ENCODE measurements around the gene BCOR. TPM values are rescaled to one million over a fixed set of nuclear protein-coding genes. Genes with fewer than 3 reads are reported as not detected.

BCOR gene
- total and polyA plus RNA-seq, 4 donors, result 5.6 to 23.0 (median 11.0) TPM

DNA sequence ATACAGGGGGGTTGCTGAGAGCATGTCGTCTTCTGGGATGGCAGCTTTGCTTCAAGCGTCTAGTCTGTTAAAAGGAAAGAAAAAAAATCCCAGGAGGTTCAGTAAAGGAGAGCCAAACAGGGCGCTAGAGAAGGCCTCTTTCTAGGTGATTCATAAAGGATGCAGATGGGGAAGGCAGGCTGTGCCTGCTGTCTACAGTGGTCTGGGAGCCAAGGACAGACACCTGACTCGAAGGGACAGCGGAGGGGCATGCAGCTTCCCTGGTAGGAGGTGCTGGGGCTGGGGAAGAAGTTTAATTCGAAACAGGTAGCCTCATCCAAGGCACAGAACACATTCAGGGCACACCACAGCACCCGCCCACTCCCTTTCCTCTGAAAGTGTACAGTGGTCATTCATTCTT, 19.9 kb downstream of the BCOR start:
- no peak for DNase-seq (ENCODE audit: low spot score)
- no peaks in the 10 kb centered on the region for H3K9me3 ChIP-seq (ENCODE audit: control insufficient read depth in 4 of 4, low read length in 3 of 4)
- H3K27me3 ChIP-seq (ENCODE audit: control insufficient read depth in 4 of 4, insufficient read depth in 4 of 4, low read length in 3 of 4), result no peaks in the 10 kb centered on the region
- TF ChIP-seq HNF4A (conservative IDR thresholded peaks at IDR 0.05) (no peak), EGR1 (IDR thresholded peaks at IDR 0.05; ENCODE audit: low read depth in 2 of 2) (no peak), HNF4G (IDR thresholded peaks at IDR 0.05) (no peak), YY1 (IDR thresholded peaks at IDR 0.05) (no peak), NR2F2 (IDR thresholded peaks at IDR 0.05) (no peak), TAF1 (conservative IDR thresholded peaks at IDR 0.05) (no peak), RAD21 (IDR thresholded peaks at IDR 0.05) (no peak), RXRA (IDR thresholded peaks at IDR 0.05) (no peak), JUND (IDR thresholded peaks at IDR 0.05) (no peak), SP1 (IDR thresholded peaks at IDR 0.05) (no peak), FOXA1 (IDR thresholded peaks at IDR 0.05) (no peak), GABPA (IDR thresholded peaks at IDR 0.05 in 1 of 2, conservative IDR thresholded peaks at IDR 0.05 in 1 of 2) (no peak), FOXA2 (IDR thresholded peaks at IDR 0.05) (no peak)
- TF ChIP-seq, protein P1, sequence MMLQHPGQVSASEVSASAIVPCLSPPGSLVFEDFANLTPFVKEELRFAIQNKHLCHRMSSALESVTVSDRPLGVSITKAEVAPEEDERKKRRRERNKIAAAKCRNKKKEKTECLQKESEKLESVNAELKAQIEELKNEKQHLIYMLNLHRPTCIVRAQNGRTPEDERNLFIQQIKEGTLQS (IDR thresholded peaks at IDR 0.05), result no peak
- TF ChIP-seq, protein P2, sequence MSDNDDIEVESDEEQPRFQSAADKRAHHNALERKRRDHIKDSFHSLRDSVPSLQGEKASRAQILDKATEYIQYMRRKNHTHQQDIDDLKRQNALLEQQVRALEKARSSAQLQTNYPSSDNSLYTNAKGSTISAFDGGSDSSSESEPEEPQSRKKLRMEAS (IDR thresholded peaks at IDR 0.05), result no peak
- TF ChIP-seq, protein P3, sequence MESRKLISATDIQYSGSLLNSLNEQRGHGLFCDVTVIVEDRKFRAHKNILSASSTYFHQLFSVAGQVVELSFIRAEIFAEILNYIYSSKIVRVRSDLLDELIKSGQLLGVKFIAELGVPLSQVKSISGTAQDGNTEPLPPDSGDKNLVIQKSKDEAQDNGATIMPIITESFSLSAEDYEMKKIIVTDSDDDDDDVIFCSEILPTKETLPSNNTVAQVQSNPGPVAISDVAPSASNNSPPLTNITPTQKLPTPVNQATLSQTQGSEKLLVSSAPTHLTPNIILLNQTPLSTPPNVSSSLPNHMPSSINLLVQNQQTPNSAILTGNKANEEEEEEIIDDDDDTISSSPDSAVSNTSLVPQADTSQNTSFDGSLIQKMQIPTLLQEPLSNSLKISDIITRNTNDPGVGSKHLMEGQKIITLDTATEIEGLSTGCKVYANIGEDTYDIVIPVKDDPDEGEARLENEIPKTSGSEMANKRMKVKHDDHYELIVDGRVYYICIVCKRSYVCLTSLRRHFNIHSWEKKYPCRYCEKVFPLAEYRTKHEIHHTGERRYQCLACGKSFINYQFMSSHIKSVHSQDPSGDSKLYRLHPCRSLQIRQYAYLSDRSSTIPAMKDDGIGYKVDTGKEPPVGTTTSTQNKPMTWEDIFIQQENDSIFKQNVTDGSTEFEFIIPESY (IDR thresholded peaks at IDR 0.05), result no peak
- TF ChIP-seq, protein P4, sequence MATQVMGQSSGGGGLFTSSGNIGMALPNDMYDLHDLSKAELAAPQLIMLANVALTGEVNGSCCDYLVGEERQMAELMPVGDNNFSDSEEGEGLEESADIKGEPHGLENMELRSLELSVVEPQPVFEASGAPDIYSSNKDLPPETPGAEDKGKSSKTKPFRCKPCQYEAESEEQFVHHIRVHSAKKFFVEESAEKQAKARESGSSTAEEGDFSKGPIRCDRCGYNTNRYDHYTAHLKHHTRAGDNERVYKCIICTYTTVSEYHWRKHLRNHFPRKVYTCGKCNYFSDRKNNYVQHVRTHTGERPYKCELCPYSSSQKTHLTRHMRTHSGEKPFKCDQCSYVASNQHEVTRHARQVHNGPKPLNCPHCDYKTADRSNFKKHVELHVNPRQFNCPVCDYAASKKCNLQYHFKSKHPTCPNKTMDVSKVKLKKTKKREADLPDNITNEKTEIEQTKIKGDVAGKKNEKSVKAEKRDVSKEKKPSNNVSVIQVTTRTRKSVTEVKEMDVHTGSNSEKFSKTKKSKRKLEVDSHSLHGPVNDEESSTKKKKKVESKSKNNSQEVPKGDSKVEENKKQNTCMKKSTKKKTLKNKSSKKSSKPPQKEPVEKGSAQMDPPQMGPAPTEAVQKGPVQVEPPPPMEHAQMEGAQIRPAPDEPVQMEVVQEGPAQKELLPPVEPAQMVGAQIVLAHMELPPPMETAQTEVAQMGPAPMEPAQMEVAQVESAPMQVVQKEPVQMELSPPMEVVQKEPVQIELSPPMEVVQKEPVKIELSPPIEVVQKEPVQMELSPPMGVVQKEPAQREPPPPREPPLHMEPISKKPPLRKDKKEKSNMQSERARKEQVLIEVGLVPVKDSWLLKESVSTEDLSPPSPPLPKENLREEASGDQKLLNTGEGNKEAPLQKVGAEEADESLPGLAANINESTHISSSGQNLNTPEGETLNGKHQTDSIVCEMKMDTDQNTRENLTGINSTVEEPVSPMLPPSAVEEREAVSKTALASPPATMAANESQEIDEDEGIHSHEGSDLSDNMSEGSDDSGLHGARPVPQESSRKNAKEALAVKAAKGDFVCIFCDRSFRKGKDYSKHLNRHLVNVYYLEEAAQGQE (IDR thresholded peaks at IDR 0.05), result no peak
- TF ChIP-seq, protein P5, sequence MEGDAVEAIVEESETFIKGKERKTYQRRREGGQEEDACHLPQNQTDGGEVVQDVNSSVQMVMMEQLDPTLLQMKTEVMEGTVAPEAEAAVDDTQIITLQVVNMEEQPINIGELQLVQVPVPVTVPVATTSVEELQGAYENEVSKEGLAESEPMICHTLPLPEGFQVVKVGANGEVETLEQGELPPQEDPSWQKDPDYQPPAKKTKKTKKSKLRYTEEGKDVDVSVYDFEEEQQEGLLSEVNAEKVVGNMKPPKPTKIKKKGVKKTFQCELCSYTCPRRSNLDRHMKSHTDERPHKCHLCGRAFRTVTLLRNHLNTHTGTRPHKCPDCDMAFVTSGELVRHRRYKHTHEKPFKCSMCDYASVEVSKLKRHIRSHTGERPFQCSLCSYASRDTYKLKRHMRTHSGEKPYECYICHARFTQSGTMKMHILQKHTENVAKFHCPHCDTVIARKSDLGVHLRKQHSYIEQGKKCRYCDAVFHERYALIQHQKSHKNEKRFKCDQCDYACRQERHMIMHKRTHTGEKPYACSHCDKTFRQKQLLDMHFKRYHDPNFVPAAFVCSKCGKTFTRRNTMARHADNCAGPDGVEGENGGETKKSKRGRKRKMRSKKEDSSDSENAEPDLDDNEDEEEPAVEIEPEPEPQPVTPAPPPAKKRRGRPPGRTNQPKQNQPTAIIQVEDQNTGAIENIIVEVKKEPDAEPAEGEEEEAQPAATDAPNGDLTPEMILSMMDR (IDR thresholded peaks at IDR 0.05; ENCODE audit: low read depth, low read length, missing input control), result no peak
- no peak overlapping the region for H3K9ac ChIP-seq (ENCODE audit: low read depth in 1 of 2, low read length in 2 of 2)
- 89% methylated on average over 7 of the region's 7 CpGs for WGBS
- H3K4me1 ChIP-seq (ENCODE audit: control insufficient read depth in 4 of 4, insufficient read depth in 4 of 4, low read length in 3 of 4), result peaks cover 16 to 27% (median 22%) of the 10 kb centered on the region in 4 donors
- no peak overlapping the region for H3K27ac ChIP-seq (ENCODE audit: low read depth in 1 of 2, low read length in 2 of 2)
- peaks cover 4 to 20% (median 10%) of the 10 kb centered on the region in 4 donors for H3K36me3 ChIP-seq (ENCODE audit: control insufficient read depth in 4 of 4, insufficient read depth in 3 of 4, low read depth in 1 of 4, low read length in 3 of 4)
- H3K4me3 ChIP-seq (ENCODE audit: low read depth in 1 of 3, low read length in 3 of 3), result no peak overlapping the region
